ENCODE data around the gene SHANK3.

The SHANK3 gene

GRCh38 chr22:50676180-50676636 is 3.6 kb downstream of the SHANK3 start:
- TF ChIP-seq, protein P1, sequence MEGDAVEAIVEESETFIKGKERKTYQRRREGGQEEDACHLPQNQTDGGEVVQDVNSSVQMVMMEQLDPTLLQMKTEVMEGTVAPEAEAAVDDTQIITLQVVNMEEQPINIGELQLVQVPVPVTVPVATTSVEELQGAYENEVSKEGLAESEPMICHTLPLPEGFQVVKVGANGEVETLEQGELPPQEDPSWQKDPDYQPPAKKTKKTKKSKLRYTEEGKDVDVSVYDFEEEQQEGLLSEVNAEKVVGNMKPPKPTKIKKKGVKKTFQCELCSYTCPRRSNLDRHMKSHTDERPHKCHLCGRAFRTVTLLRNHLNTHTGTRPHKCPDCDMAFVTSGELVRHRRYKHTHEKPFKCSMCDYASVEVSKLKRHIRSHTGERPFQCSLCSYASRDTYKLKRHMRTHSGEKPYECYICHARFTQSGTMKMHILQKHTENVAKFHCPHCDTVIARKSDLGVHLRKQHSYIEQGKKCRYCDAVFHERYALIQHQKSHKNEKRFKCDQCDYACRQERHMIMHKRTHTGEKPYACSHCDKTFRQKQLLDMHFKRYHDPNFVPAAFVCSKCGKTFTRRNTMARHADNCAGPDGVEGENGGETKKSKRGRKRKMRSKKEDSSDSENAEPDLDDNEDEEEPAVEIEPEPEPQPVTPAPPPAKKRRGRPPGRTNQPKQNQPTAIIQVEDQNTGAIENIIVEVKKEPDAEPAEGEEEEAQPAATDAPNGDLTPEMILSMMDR (IDR thresholded peaks at IDR 0.05; ENCODE audit: control insufficient read depth, extremely low read depth, insufficient read depth): no peak
- no peak overlapping the region for H3K4me3 ChIP-seq (ENCODE audit: low read depth, low read length)
- DNase-seq (ENCODE audit: low read depth): no peak

DNA sequence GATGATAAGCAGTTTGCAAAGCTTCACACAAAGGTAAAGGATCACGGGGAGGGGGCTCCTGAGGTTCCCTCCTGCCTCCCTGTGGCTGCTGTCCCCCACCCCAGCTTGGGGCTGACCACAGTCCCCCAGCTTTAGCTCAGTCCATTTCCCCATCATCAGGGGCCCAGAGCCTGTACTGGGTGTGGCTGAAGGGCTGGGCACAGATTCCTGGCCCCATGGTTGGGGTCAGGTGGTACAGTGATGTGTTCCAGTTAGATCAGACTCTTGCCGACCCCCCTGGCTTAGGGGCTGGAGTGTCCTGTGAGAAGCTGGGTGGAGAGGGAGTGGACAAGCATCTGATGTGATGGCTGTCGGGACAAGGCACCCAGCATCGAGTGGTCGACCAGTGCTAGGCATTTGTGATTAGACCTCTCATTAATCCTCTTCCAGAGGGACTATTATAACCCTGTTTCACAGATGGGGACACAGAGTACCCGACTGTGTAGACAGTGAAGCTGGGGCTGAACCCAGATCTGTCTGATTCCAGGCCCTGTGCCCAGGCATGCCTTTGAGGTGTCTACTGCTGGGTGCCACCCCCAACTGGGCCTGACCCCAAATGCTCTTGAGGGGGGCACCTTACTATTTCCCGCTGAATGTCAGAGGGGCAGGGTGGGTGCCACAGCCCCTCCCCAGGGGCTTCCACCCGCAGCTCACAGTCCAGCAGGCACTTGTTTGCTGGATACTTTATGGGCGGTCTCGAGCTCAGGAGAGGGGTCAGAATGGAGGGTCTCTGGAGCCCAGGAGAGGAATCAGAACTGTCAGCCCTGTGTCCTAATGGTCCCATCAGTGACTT is 4.3 kb downstream of the SHANK3 start:
- no peak overlapping the region for H3K4me3 ChIP-seq (ENCODE audit: low read depth, low read length)
- DNase-seq (ENCODE audit: low read depth): no peak
- TF ChIP-seq, protein P1 (IDR thresholded peaks at IDR 0.05; ENCODE audit: control insufficient read depth, extremely low read depth, insufficient read depth): no peak

DNA sequence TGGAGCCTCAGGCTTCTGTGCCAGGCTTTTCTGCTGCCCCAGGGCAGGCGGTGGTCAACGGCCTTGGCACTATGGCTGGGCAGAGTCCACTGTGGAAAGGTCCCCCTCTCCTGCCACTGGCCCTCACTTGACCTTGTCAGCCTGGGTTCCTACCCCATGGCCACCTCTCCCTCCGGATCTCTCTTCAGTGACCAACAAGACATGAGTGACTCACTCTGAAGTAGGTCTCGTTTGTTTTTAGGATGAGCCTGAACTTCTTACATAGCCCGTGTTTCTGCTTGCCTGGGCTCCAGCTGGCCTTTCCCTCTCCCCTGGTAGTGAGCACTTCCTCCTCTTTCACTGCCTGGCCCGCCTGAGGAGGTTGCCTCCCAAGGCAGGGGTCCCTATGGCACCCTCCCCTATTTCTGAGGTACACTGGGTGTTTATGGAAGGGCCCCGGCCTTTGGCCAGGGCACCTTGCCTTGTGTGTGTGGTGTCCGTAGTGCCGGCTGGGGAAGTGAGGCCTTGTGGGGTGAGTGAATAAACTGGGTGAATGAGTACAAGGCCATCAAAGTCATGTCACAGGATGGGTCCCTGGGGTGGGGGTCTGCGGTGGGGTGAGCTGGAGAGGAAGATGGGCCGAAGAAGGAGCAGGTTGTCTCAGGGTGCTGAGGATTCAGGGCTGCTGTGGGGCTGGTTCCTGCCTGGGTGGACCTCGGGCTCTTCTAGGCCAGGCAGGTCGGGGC is 5.0 kb downstream of the SHANK3 start:
- DNase-seq (ENCODE audit: low read depth): no peak
- H3K4me3 ChIP-seq (ENCODE audit: low read depth, low read length): no peak overlapping the region
- TF ChIP-seq, protein P1 (IDR thresholded peaks at IDR 0.05; ENCODE audit: control insufficient read depth, extremely low read depth, insufficient read depth): no peak

DNA sequence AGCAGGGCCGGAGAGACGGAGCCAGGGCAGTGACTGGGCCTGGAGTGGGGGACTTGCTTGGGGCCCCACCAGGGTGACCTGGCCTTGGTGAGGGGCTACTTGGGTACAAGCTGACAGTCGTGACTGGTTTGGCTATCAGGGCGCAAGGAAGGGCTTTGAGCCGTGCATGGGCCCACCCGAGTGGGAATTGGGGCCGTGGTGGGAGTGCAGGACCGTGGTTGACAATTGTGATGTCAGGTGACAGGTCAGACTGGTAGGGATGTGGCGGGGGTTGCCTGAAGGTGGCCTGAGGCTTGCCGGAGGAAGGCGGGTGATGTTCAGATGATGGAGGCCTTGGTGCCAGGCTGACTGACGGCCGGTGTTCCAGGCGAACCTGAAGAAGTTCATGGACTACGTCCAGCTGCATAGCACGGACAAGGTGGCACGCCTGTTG is 5.6 kb downstream of the SHANK3 start:
- no peak for DNase-seq (ENCODE audit: low read depth)
- H3K4me3 ChIP-seq (ENCODE audit: low read depth, low read length): no peak overlapping the region
- TF ChIP-seq, protein P1 (IDR thresholded peaks at IDR 0.05; ENCODE audit: control insufficient read depth, extremely low read depth, insufficient read depth): no peak

GRCh38 chr22:50678651-50679521 is 6.3 kb downstream of the SHANK3 start:
- TF ChIP-seq, protein P1 (IDR thresholded peaks at IDR 0.05; ENCODE audit: control insufficient read depth, extremely low read depth, insufficient read depth): no peak
- no peak for DNase-seq (ENCODE audit: low read depth)

More at GRCh38 chr22:50678651-50679521, 6.3 kb downstream of the SHANK3 start:
- H3K4me3 ChIP-seq (ENCODE audit: low read depth, low read length): no peak overlapping the region

All from LNCaP clone FGC (cell line).